Heart right ventricle (tissue), 16 donors: ENCODE results near the gene KCNMA1. TPM values are rescaled to one million over a fixed set of nuclear protein-coding genes. Genes with fewer than 3 reads are reported as not detected.

Experiments used
- ATAC-seq, 8 donors: fragments of 200-7000 bp; cut with Tn5 transposase; one replicate each; pipeline ENCODE4 v1.9.1; 2020; ENCODE audit warnings: mild to moderate bottlenecking in 8 of 8, moderate library complexity in 8 of 8, moderate number of reproducible peaks in 1 of 8
- DNase-seq, 2 donors: peaks; one replicate each; pipeline ENCODE4 v3.0.0-alpha.2; 2020
- H3K27ac ChIP-seq, 10 donors: fragments of 200-600 bp; sonication (generic) in 2 of 10; one replicate each; pipeline versions ENCODE4 v1.5.0 to v1.8.0; 2020 to 2022; ENCODE audit warnings: mild to moderate bottlenecking in 3 of 10
- H3K27me3 ChIP-seq, 7 donors: fragments of 200-600 bp; one replicate each; pipeline ENCODE4 v1.8.0; 2021 to 2022; ENCODE audit warnings: mild to moderate bottlenecking in 2 of 7
- H3K36me3 ChIP-seq, 9 donors: fragments of 200-600 bp; sonication (generic) in 1 of 9; one replicate each; pipeline versions ENCODE4 v1.5.0 to v1.8.0; 2020 to 2022; ENCODE audit warnings: mild to moderate bottlenecking in 2 of 9
- H3K4me1 ChIP-seq, 9 donors: fragments of 200-600 bp; sonication (generic) in 1 of 9; one replicate each; pipeline versions ENCODE4 v1.5.0 to v1.8.0; 2020 to 2022; ENCODE audit warnings: mild to moderate bottlenecking in 4 of 9
- H3K4me3 ChIP-seq, 10 donors: fragments of 200-600 bp; sonication (generic) in 2 of 10; one replicate each; pipeline versions ENCODE4 v1.5.0 to v1.8.0; 2020 to 2022; ENCODE audit warnings: mild to moderate bottlenecking in 7 of 10, moderate library complexity in 2 of 10
- H3K9me3 ChIP-seq, 11 donors: fragments of 200-600 bp in 10 of 11; sonication (generic) in 2 of 11; one replicate each; pipeline versions ENCODE4 v1.5.0 to v1.8.0; 2013 to 2022; ENCODE audit warnings: mild to moderate bottlenecking in 2 of 11, control low read depth in 1 of 11, moderate library complexity in 1 of 11
- WGBS, 2 donors: extraction: QIAGEN DNeasy Blood & Tissue Kit; methylation state at CpG; one replicate each; pipeline ENCODE4 v1.1.7; 2013; ENCODE audit warnings: inconsistent platforms in 1 of 2; 5-methylcytosine and 5-hydroxymethylcytosine counted together
- intact Hi-C, 10 donors: fragments of 100-400 bp; cut with DNase I; formaldehyde crosslinking; loops; one replicate each; pipeline versions ENCODE4 v1.11.1 to v1.14.2; 2022
- polyA plus RNA-seq, 2 donors: library from polyadenylated mRNA; stranded (reverse); fragments of 200-250 nt; gene quantifications; one replicate each; pipeline ENCODE4 v1.2.3, GENCODE V29; 2013
- total RNA-seq, 10 donors: library from RNA; stranded (reverse); fragmentation: NEBNext Ultra II Directional in 3 of 10; extraction: Animal tissue kit (Norgen Biotek cat#: 25700) in 3 of 10; gene quantifications; one replicate each; pipeline versions ENCODE4 v1.2.1 to v1.2.4, GENCODE V29; 2021 to 2023
- TF ChIP-seq, protein P1 (sequence below), 9 donors: fragments of 200-600 bp; sonication (generic) in 2 of 9; IDR thresholded peaks; one replicate each; pipeline versions ENCODE4 v1.5.0 to v1.8.0; 2021 to 2022; ENCODE audit warnings: antibody characterized with exemption in 9 of 9, mild to moderate bottlenecking in 5 of 9, moderate library complexity in 1 of 9
- donor health status: Arrhythmogenic right ventricular cardiomyopathy.
- donor health status: ischemic (EF 13 %, LVEDD 7.1; RV severe dilation, severe dysfunction).
- donor health status: healthy with polysubstance abuse.
- donor health status: DM: no; HTN: yes; CAD: no.
- donor health status: DM: no; HTN: no; CAD: no.
- donor health status: ischemic (EF 25% LVEDD 6.9; RV normal size, moderate dysfunction).
- donor health status: ischemic (EF 25% LVEDD 5.7; RV mildly dilated, moderate dysfunction).
- donor health status: healthy.
- donor health status: DM: yes; HTN: yes; CAD: no.
- donor health status: Ischemic cardiomyopathy.
- donor health status: ischemic (EF 35%, LVEDD 5.7; RV mildly dilated, moderate dysfunction).
- donor health status: nonischemic (EF 11% LVEDD 7.7; RV severe dilation, severe dysfunction).
- donor health status: DM: yes; HTN: yes; CAD: no.
- donor health status: PGD.
- donor health status: ischemic (EF 29% LVEDD 5.4; RV normal size, mild dysfunction).
- donor health status: nonischemic (EF 23%, LVEDD 6.1; RV moderate dilation, normal function).

Gene KCNMA1
- total and polyA plus RNA-seq, 12 donors: 0.59 to 5.3 (median 1.6) TPM

DNA sequence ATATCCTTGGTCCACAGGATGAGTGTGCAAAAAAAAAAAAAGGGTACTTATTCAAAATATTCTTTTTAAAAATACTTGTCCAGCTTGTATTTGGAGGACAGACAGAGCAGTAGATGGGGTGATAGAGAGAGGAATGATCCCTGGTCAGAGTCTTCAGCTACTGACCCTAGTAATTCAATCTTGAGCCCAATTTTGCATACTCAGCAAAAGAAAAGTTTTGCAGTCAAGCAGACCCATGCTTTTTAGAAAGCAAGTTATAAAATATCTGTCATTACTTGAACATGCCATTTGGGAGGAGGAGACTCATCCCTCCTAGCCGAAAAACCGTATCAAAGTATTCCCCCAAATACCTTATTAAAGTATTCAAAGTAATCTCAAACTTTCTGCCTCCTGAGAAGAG lies 585.0 kb downstream of the KCNMA1 start:
- intact Hi-C loops: no loop called here
- H3K27ac ChIP-seq: no peak overlapping the region
- no peak overlapping the region for H3K4me3 ChIP-seq
- ATAC-seq: no peak
- WGBS, 2 donors: 79 to 87% methylated on average over 2 of the region's 2 CpGs
- no peaks in the 10 kb centered on the region for H3K9me3 ChIP-seq
- TF ChIP-seq, protein P1, sequence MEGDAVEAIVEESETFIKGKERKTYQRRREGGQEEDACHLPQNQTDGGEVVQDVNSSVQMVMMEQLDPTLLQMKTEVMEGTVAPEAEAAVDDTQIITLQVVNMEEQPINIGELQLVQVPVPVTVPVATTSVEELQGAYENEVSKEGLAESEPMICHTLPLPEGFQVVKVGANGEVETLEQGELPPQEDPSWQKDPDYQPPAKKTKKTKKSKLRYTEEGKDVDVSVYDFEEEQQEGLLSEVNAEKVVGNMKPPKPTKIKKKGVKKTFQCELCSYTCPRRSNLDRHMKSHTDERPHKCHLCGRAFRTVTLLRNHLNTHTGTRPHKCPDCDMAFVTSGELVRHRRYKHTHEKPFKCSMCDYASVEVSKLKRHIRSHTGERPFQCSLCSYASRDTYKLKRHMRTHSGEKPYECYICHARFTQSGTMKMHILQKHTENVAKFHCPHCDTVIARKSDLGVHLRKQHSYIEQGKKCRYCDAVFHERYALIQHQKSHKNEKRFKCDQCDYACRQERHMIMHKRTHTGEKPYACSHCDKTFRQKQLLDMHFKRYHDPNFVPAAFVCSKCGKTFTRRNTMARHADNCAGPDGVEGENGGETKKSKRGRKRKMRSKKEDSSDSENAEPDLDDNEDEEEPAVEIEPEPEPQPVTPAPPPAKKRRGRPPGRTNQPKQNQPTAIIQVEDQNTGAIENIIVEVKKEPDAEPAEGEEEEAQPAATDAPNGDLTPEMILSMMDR (IDR thresholded peaks at IDR 0.05): no peak
- no peaks in the 10 kb centered on the region for H3K4me1 ChIP-seq
- no peak for DNase-seq
- peaks cover 0 to 12% (median 0%) of the 10 kb centered on the region in 7 donors for H3K27me3 ChIP-seq
- H3K36me3 ChIP-seq: no peaks in the 10 kb centered on the region

DNA sequence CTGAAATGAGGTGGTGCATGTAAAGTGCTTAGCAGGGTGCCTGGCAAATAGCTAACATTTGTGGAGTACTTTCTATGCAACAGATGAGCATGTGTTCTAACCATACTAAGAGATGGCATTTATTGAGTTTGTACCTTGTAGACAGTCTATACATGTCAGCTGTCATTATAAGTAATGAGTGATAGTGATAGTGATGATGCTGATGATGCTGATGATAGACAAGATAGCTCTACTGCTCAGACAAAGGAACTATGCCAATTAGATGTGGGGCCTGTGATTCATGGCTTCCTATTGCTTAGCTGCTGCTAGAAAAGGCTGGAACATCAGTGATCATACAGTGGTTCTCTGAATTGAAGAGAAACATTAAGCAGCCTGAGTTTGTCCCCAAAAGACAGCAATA lies 585.8 kb downstream of the KCNMA1 start:
- no peak overlapping the region for H3K27ac ChIP-seq
- H3K27me3 ChIP-seq: peaks cover 0 to 12% (median 0%) of the 10 kb centered on the region in 7 donors
- no peaks in the 10 kb centered on the region for H3K36me3 ChIP-seq
- TF ChIP-seq, protein P1 (IDR thresholded peaks at IDR 0.05): no peak
- intact Hi-C loops: no loop called here
- H3K4me3 ChIP-seq: no peak overlapping the region
- DNase-seq (no peak), ATAC-seq (no peak)
- no peaks in the 10 kb centered on the region for H3K9me3 ChIP-seq
- no peaks in the 10 kb centered on the region for H3K4me1 ChIP-seq

DNA sequence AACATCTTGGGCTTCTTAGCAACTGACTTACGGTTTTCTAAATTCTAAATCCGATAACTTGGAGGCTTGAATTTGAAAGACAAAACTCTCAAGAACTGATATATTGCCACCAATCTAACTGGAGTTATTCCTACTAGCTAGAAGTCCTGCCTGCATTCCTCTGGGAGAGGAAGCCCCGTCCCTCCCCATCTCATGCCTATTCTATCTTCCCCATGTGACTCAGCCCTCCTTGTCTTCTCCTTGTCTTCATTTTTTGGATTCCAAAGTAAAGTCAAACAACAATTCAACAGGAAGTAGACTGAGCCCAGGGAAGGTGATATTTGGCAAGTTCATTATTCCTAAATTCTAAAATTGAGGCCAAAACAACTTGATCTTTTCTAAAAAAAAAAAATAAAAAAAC lies 587.7 kb downstream of the KCNMA1 start:
- ATAC-seq: no peak
- no peak for DNase-seq

DNA sequence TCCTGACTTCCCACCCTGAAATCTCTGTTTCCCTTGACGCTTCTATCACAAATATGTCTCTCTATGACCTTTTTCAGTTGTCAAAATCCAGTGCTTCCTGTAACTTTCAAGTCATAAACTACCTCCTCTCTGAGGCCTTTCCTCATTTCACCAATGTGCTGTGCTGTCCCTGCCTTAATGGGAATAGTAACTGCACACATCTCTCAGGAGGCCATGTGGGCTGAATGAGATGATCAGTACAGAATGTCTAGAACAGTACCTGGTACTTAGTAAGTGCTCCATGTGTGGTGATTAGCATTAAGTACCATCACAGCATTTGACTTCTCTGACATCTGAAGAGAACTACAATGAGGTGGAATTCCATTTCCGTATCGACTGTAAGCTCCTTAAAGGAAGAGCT lies 588.5 kb downstream of the KCNMA1 start:
- intact Hi-C loops: no loop called here
- Histone ChIP-seq H3K27ac (no peak overlapping the region), H3K36me3 (no peaks in the 10 kb centered on the region), H3K27me3 (peaks cover 0 to 14% (median 4%) of the 10 kb centered on the region in 7 donors), H3K4me1 (no peaks in the 10 kb centered on the region), H3K9me3 (no peaks in the 10 kb centered on the region), H3K4me3 (no peak overlapping the region)
- TF ChIP-seq, protein P1 (IDR thresholded peaks at IDR 0.05): no peak
- ATAC-seq (no peak), DNase-seq (no peak)
- WGBS, 2 donors: 74 to 76% methylated on average over 3 of the region's 3 CpGs

More for the DNA sequence above, 587.7 kb downstream of the KCNMA1 start:
- H3K4me1 ChIP-seq: no peaks in the 10 kb centered on the region
- no peaks in the 10 kb centered on the region for H3K9me3 ChIP-seq
- H3K27me3 ChIP-seq: peaks cover 0 to 16% (median 0%) of the 10 kb centered on the region in 7 donors
- no peak overlapping the region for H3K4me3 ChIP-seq
- TF ChIP-seq, protein P1 (IDR thresholded peaks at IDR 0.05): no peak
- H3K36me3 ChIP-seq: no peaks in the 10 kb centered on the region
- WGBS, 2 donors: 77 to 84% methylated on average over 3 of the region's 3 CpGs
- H3K27ac ChIP-seq: no peak overlapping the region
- intact Hi-C loops: no loop called here
